ENCODE measurements around the gene SDK2.
"Not testable (repeated sequence)": the region's sequence is repeated elsewhere in the genome, so short reads cannot be mapped to it uniquely, and the experiment has no call there.

The SDK2 gene

DNA sequence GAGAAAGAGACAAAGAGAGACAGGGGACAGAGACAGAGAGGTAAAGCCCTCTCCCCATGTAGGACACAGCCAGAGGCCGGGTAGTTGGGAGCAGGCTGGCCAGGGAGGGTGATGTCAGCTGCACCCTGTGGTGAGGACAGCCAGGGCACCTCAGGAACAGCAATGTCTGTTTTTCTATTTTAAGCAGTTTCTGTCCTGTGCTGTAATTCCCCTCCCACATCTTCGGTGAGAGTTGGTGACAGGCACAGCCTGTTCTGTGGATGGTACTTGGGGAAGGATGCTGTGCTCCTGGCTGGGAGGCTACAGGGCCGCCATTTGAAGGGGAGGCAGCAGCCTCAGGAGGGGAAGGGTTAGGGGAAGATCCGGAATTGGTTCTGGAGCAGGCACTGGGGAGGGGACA is 163.5 kb downstream of the SDK2 start:
- H3K4me3 ChIP-seq (ENCODE audit: low read length) = no peak overlapping the region
- H3K9ac ChIP-seq (ENCODE audit: low read depth, low read length) = no peak overlapping the region
- H3K27ac ChIP-seq (ENCODE audit: low read length) = no peak overlapping the region
- H3K9me3 ChIP-seq (ENCODE audit: insufficient read depth, low read depth, low read length) = peaks cover 10% of the 10 kb centered on the region
- H3K36me3 ChIP-seq (ENCODE audit: insufficient read depth, low read depth, low read length) = no peaks in the 10 kb centered on the region
- H3K4me1 ChIP-seq (ENCODE audit: insufficient read depth, low read length) = no peaks in the 10 kb centered on the region
- no peaks in the 10 kb centered on the region for H3K27me3 ChIP-seq (ENCODE audit: insufficient read depth, low read length)

DNA sequence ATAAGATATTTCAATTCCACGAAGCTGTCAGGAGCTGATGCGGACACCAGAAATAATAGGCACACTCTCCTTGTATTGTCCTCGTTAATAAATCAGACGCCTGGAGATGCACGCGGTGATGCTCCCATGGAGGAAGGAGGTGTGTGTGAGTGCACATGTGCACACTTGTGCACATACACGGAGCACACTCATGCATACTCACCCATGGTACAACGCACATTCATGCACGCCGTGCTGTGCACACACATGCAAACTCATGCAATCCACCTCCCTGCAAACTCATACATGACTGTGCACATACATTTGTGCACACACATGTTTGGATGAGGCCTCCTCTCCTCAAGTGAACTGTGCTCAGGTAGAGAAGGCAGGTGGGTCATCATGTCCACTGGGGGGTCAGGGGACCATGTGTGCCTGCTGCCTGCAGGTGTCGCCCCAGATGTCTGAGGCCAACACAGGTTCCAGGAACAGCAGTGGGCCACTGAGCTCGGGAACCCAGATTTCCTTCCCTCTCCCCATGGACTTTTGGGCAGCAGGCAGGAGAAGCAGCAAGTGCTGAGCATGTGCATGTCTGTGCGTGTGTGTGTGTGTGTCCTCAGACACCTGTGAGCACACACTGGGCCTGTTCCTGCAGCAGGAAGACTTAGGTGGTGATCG is 165.3 kb downstream of the SDK2 start:
- H3K9me3 ChIP-seq (ENCODE audit: insufficient read depth, low read depth, low read length) = no peaks in the 10 kb centered on the region
- no peaks in the 10 kb centered on the region for H3K4me1 ChIP-seq (ENCODE audit: insufficient read depth, low read length)
- H3K9ac ChIP-seq (ENCODE audit: low read depth, low read length) = no peak overlapping the region
- H3K36me3 ChIP-seq (ENCODE audit: insufficient read depth, low read depth, low read length) = no peaks in the 10 kb centered on the region
- H3K27ac ChIP-seq (ENCODE audit: low read length) = no peak overlapping the region
- no peak overlapping the region for H3K4me3 ChIP-seq (ENCODE audit: low read length)
- no peaks in the 10 kb centered on the region for H3K27me3 ChIP-seq (ENCODE audit: insufficient read depth, low read length)

DNA sequence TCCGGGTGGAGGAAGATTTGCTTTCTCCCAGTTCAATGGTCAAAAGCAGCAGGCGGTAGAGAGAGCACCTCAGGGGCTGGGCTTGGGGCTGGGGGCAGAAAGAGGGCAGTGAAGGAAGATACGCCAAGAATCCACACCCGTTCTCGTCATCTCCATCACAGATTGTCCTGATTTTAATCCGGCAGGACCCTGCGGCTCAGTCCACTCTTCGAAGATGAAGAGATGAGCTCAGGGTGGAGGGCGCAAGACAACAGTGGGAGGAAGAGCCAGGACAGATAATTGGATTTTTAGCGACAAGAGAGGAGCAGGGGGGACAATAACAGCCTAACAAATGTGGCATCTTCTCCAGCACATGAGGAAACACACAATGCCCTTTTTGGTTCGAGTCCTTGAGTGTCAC is 165.9 kb downstream of the SDK2 start:
- H3K9ac ChIP-seq (ENCODE audit: low read depth, low read length) = no peak overlapping the region
- H3K4me3 ChIP-seq (ENCODE audit: low read length) = no peak overlapping the region
- H3K27me3 ChIP-seq (ENCODE audit: insufficient read depth, low read length) = no peaks in the 10 kb centered on the region
- no peaks in the 10 kb centered on the region for H3K4me1 ChIP-seq (ENCODE audit: insufficient read depth, low read length)
- no peak overlapping the region for H3K27ac ChIP-seq (ENCODE audit: low read length)
- no peaks in the 10 kb centered on the region for H3K9me3 ChIP-seq (ENCODE audit: insufficient read depth, low read depth, low read length)
- H3K36me3 ChIP-seq (ENCODE audit: insufficient read depth, low read depth, low read length) = no peaks in the 10 kb centered on the region

DNA sequence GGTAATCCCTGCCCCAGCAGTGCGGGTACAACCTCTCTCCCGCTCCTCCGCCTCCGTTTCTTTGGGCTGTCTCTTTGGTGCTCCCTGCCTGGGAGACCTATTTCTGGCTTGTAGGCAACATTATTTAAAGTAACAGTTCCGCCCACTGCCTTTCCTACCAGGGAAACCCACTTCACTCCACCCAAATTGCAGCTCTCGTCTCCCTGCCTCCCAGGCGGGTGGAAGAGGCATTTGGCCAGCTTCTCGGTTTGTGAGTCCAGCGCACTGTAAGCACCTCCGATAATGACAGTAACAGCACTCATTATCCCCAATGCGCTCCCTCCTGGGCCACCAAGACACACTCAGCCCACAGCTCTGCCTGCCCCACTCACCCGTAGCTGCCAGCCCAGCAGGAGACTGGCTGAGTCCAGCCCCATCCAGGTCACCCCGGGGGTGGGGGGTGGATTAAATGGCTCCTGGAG is 167.3 kb downstream of the SDK2 start:
- Histone ChIP-seq H3K9ac (ENCODE audit: low read depth, low read length) (no peak overlapping the region), H3K4me1 (ENCODE audit: insufficient read depth, low read length) (no peaks in the 10 kb centered on the region), H3K27me3 (ENCODE audit: insufficient read depth, low read length) (no peaks in the 10 kb centered on the region), H3K4me3 (ENCODE audit: low read length) (no peak overlapping the region), H3K9me3 (ENCODE audit: insufficient read depth, low read depth, low read length) (no peaks in the 10 kb centered on the region; the same call in 1 of the 2 replicates), H3K36me3 (ENCODE audit: insufficient read depth, low read depth, low read length) (no peaks in the 10 kb centered on the region), H3K27ac (ENCODE audit: low read length) (no peak overlapping the region)

DNA sequence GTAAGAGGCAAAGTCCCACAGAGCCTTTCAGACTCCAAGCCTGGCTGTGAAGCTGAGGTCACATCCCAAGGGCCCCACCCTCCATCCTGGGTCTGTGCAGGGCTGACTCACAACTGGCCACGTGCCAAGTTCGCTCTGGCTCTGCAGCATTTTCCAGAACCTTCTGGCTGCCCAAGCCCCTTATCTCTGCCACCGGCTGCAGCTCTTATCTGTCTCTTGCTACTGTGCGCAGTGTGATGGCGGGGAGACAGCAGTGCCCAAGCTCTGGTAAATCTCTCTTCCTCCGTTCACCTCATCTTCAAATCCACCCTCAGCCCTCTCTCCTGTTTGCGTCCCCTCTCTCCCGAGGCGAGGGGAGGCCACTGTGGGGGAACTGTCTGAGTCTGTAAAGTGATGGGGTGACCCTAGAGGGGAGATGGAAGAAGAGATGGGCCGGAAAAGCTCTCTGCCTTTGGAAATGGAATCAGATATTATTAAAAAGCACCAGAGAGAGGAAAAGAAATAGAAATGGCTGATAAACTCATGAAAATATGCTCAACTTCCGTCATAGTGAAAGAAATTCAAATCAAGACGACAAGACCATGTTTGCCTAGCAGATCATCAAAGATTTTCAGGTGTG is 169.8 kb downstream of the SDK2 start:
- Histone ChIP-seq H3K4me3 (ENCODE audit: low read length) (no peak overlapping the region), H3K9me3 (ENCODE audit: insufficient read depth, low read depth, low read length) (no peaks in the 10 kb centered on the region; the same call in 1 of the 2 replicates), H3K9ac (ENCODE audit: low read depth, low read length) (no peak overlapping the region), H3K27ac (ENCODE audit: low read length) (no peak overlapping the region), H3K36me3 (ENCODE audit: insufficient read depth, low read depth, low read length) (no peaks in the 10 kb centered on the region), H3K4me1 (ENCODE audit: insufficient read depth, low read length) (no peaks in the 10 kb centered on the region), H3K27me3 (ENCODE audit: insufficient read depth, low read length) (no peaks in the 10 kb centered on the region)

DNA sequence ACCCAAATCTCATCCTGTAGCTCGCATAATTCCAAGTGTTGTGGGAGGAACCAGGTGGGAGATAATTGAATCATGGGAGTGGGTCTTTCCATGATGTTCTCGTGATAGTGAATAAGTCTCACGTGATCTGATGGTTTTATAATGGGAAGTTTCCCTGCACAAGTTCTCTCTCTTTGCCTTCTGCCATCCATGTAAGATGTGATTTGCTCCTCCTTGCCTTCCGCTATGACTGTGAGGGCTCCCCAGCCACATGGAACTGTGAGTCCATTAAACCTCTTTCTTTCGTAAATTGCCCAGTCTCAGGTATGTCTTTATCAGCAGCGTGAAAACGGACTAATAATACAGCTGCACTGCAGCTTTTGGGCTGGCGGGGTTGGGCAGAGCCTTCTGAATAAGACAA is 171.5 kb downstream of the SDK2 start:
- not testable (repeated sequence) for H3K27me3 ChIP-seq (ENCODE audit: insufficient read depth, low read length); H3K4me1 ChIP-seq (ENCODE audit: insufficient read depth, low read length); H3K9ac ChIP-seq (ENCODE audit: low read depth, low read length); H3K9me3 ChIP-seq (ENCODE audit: insufficient read depth, low read depth, low read length); H3K4me3 ChIP-seq (ENCODE audit: low read length); H3K27ac ChIP-seq (ENCODE audit: low read length); H3K36me3 ChIP-seq (ENCODE audit: insufficient read depth, low read depth, low read length)

DNA sequence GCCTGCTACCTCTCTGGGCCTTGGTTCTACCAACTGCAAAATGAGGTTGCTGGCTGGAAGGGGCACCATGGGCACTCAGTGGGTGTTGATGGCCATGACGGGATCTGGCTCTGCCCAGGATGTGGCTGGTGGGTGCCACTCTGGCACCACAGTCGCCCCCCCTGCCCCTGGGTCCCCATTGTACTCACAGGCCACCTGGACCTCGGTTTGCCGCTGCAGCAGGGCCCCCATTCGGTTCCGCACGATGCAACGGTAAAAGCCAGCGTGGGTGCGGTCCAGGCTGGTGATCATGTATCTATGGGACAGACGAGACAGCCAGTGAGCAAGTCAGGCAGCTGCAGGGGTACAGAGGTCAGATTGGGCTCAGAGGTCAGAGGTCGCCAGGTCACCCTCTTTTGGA is 172.3 kb downstream of the SDK2 start:
- Histone ChIP-seq H3K4me1 (ENCODE audit: insufficient read depth, low read length) (no peaks in the 10 kb centered on the region), H3K9ac (ENCODE audit: low read depth, low read length) (no peak overlapping the region), H3K27me3 (ENCODE audit: insufficient read depth, low read length) (no peaks in the 10 kb centered on the region), H3K36me3 (ENCODE audit: insufficient read depth, low read depth, low read length) (no peaks in the 10 kb centered on the region), H3K9me3 (ENCODE audit: insufficient read depth, low read depth, low read length) (no peaks in the 10 kb centered on the region; the same call in 1 of the 2 replicates), H3K4me3 (ENCODE audit: low read length) (no peak overlapping the region), H3K27ac (ENCODE audit: low read length) (no peak overlapping the region)

DNA sequence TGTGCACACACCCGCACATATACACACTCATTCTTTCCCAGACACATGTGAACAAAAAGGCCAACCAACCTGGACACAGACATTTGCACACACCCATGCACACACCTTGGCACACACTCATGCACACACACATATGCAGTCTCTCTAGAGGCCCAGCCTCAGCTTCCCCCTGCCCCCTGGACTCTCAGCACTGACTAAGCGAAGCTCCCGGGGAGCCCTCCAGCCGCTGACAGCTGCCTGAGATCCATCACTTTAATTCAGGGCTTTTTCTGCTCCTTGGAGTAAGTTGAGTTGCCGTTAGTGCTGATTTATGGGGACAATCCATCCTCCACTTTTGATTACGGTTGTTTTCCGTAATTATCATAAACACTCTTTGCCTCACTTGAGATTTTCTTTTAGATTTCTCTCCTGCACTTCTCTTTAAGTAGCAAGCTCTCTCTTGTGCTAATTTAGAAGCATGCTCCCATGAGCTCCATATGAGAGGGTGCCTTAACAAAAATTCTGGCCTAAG is 173.9 kb downstream of the SDK2 start:
- Histone ChIP-seq H3K9ac (ENCODE audit: low read depth, low read length) (no peak overlapping the region), H3K27ac (ENCODE audit: low read length) (no peak overlapping the region), H3K27me3 (ENCODE audit: insufficient read depth, low read length) (no peaks in the 10 kb centered on the region), H3K36me3 (ENCODE audit: insufficient read depth, low read depth, low read length) (no peaks in the 10 kb centered on the region), H3K4me1 (ENCODE audit: insufficient read depth, low read length) (no peaks in the 10 kb centered on the region), H3K9me3 (ENCODE audit: insufficient read depth, low read depth, low read length) (no peaks in the 10 kb centered on the region; the same call in 1 of the 2 replicates), H3K4me3 (ENCODE audit: low read length) (no peak overlapping the region)

DNA sequence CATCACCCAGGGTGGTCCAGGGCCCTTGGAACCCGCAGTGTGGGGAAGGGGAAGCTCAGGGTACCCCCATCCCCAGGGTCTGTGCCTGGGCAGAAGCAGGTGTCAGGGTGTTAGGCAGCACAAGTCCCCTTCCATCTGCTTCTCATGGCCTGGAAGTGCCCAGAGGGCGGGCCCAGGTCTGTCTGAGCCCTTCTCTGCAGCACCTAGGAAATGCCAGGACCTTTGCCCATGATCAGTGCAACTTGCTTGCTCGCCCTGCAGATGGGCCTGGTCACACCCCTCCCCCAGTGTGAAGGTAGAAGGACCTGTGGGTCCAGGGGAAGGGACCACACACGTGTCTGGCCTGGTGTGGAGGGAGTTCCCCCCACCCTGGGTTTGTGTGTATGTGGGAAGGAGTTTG is 174.9 kb downstream of the SDK2 start:
- no peak overlapping the region for H3K9ac ChIP-seq (ENCODE audit: low read depth, low read length)
- no peaks in the 10 kb centered on the region; the same call in 1 of the 2 replicates for H3K9me3 ChIP-seq (ENCODE audit: insufficient read depth, low read depth, low read length)
- no peak overlapping the region for H3K4me3 ChIP-seq (ENCODE audit: low read length)
- H3K27ac ChIP-seq (ENCODE audit: low read length) = no peak overlapping the region
- no peaks in the 10 kb centered on the region for H3K27me3 ChIP-seq (ENCODE audit: insufficient read depth, low read length)
- no peaks in the 10 kb centered on the region for H3K4me1 ChIP-seq (ENCODE audit: insufficient read depth, low read length)
- no peaks in the 10 kb centered on the region for H3K36me3 ChIP-seq (ENCODE audit: insufficient read depth, low read depth, low read length)

DNA sequence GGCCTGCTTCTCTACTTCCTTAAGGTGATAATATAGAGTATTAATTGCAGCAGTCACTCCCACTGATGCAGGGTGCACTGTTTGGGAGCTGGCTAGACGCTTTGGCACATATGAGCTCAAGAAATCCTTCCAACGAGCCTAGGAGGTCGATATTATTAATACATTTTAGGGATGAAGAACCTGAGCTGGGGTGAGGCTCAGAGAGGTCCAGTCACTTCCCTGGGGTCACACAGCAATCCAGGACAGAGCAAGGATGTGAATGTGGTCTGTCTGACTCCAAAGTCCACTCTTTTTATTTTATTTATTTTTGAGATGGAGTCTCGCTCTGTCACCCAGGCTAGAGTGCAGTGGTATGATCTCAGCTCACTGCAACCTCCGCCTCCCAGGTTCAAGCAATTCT is 176.0 kb downstream of the SDK2 start:
- Histone ChIP-seq H3K9me3 (ENCODE audit: insufficient read depth, low read depth, low read length) (no peaks in the 10 kb centered on the region; the same call in 1 of the 2 replicates), H3K36me3 (ENCODE audit: insufficient read depth, low read depth, low read length) (no peaks in the 10 kb centered on the region), H3K4me3 (ENCODE audit: low read length) (no peak overlapping the region), H3K27me3 (ENCODE audit: insufficient read depth, low read length) (no peaks in the 10 kb centered on the region), H3K4me1 (ENCODE audit: insufficient read depth, low read length) (no peaks in the 10 kb centered on the region), H3K27ac (ENCODE audit: low read length) (no peak overlapping the region), H3K9ac (ENCODE audit: low read depth, low read length) (no peak overlapping the region)

DNA sequence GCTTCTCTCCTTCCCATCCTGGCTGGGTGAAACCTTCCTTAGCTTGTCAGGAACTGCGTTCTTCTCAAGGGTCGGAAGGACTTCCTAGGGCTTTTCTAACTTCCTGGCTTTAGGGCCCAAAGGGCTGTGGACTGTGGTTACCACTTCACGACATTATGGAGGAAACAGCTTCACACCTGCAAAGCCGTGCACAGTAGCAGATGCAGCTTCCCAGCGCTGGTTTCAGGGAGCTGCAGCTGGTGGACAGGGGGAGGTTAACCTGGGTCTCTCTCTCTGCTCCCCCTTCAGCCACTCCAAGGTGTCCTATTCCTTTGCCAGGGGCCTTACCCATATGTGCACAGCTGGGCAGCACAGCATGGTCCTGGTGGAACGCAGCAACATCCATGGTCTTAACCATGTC is 176.6 kb downstream of the SDK2 start:
- no peaks in the 10 kb centered on the region for H3K9me3 ChIP-seq (ENCODE audit: insufficient read depth, low read depth, low read length)

DNA sequence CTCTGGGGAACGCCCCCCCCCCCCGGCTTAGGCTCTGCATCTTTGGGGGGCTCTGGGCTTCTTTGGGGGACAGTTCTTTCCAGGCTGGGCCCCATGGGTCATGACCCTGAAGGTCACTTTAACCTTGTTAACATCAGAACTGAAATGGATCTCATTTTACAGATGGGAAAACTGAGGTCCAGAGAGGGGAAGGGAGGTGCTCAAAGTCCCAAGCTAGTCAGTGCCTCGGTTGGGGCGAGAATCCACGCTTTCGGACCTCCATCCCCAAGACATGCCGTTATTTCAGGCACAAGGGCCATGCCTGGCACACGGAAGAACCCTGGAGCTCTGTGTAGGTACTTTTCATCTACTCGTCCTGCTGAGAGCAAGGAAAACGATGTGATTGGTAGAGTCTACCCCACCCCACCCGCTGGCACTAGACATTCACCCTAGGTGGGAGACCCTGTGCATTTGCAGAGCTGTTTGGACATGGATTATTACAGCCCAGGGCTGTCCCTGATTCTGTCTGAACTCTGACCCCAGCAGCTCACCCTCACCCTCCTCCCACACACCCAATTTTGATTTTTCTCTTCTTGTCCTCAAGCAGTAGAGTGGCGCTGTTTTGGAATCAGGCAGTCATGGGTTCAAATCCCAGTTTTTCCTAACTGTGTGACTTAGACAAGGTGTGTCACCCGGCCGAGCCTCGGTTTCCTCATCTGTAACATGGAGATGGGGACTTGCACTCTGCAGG is 177.4 kb downstream of the SDK2 start:
- Histone ChIP-seq H3K27ac (ENCODE audit: low read length) (no peak overlapping the region), H3K4me3 (ENCODE audit: low read length) (no peak overlapping the region), H3K27me3 (ENCODE audit: insufficient read depth, low read length) (no peaks in the 10 kb centered on the region), H3K9ac (ENCODE audit: low read depth, low read length) (no peak overlapping the region), H3K36me3 (ENCODE audit: insufficient read depth, low read depth, low read length) (no peaks in the 10 kb centered on the region), H3K9me3 (ENCODE audit: insufficient read depth, low read depth, low read length) (no peaks in the 10 kb centered on the region), H3K4me1 (ENCODE audit: insufficient read depth, low read length) (no peaks in the 10 kb centered on the region)

More for the DNA sequence above, 176.6 kb downstream of the SDK2 start:
- no peaks in the 10 kb centered on the region for H3K36me3 ChIP-seq (ENCODE audit: insufficient read depth, low read depth, low read length)
- no peaks in the 10 kb centered on the region for H3K4me1 ChIP-seq (ENCODE audit: insufficient read depth, low read length)
- no peak overlapping the region for H3K4me3 ChIP-seq (ENCODE audit: low read length)
- H3K27ac ChIP-seq (ENCODE audit: low read length) = no peak overlapping the region
- H3K9ac ChIP-seq (ENCODE audit: low read depth, low read length) = no peak overlapping the region
- no peaks in the 10 kb centered on the region for H3K27me3 ChIP-seq (ENCODE audit: insufficient read depth, low read length)
